Fibroblast of peridontal ligament (primary cell): Measurements from ENCODE around the gene MYO5B.
A peak's percentile ranks its signal among the peaks of the same experiment; 100 is the strongest.

Experiments
- DNase-seq: peaks from one replicate; pipeline ENCODE4 v3.0.0-alpha.2; 2010; ENCODE audit errors: extremely low read depth

MYO5B gene

GRCh38 chr18:49856496-49856895 is 338.5 kb downstream of the MYO5B start:
- DNase-seq: no peak

GRCh38 chr18:49855711-49856415 is 339.1 kb downstream of the MYO5B start:
- DNase-seq: no peak

- no peak for DNase-seq
Measured at GRCh38 chr18:49854681-49855080, 340.3 kb downstream of the MYO5B start.

- no peak for DNase-seq
Measured at GRCh38 chr18:49853436-49853835, 341.5 kb downstream of the MYO5B start.

GRCh38 chr18:49853011-49853410 is 341.9 kb downstream of the MYO5B start:
- no peak for DNase-seq

GRCh38 chr18:49851624-49852023 is 343.3 kb downstream of the MYO5B start:
- DNase-seq: no peak

GRCh38 chr18:49850636-49851035 is 344.3 kb downstream of the MYO5B start:
- DNase-seq: no peak

DNA sequence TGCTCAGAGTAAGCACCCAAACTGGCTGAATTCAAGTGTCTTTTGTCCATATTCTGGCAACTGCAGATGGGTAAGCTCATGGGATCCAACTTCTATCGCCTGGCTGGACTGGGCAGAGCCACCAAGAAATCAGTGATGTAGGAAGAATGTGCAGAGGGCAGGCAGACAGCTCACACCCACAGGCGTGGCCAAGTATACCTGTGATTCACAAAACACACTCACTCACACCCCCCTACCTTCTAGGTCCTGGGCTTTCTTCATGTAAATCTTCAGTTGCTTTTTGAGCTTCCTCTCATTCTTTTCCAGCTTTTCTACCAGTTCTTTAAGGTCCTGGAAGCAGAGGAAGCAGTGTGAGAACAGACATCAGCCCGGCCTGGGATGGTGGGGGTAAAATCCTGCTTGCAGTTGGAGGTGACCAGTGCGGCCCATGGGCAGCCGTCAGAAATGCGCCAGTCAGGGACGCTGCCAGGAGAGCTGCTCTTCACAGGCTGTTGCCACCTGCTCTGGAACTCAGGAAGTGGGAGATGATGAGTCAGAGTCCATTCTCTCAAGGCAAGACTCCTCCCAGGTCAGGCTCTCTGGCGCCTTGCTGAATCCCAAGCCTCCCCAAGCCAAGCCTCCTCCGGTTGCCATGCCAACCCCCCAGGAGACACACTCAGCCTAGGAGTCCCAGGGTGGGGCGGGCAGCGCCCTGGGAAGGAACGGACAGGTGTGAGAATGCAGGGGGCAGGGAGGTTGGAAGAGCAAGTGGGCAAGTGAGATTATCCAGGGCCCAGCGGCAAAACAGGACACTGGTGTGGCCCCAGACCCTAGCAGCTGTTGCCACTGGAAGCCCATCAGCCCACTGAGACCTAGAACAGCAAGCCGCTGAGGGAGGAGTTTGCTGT is 345.4 kb downstream of the MYO5B start:
- peak; percentile 17 for DNase-seq

- DNase-seq: no peak
Measured at GRCh38 chr18:49848115-49848514, 346.8 kb downstream of the MYO5B start.

DNA sequence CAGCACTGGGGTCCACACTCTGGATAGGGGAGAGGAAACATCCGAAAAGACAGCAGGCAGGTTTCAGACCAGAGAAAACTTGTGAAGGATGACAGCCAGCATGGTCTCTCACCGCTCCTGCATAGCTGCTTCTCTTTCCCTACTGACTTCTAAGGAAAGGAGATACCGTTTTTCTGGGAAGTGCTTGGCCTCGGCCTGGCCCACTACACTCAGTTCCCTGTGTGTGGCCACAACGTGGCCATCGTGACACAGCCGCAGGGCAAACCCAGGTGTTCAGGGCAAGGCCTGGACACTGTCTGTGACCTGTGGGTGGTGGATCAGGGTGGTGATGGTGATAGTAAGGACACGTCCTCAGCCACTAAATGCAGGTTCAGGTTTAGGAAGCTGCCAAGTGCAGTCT is 347.4 kb downstream of the MYO5B start:
- DNase-seq: no peak

DNA sequence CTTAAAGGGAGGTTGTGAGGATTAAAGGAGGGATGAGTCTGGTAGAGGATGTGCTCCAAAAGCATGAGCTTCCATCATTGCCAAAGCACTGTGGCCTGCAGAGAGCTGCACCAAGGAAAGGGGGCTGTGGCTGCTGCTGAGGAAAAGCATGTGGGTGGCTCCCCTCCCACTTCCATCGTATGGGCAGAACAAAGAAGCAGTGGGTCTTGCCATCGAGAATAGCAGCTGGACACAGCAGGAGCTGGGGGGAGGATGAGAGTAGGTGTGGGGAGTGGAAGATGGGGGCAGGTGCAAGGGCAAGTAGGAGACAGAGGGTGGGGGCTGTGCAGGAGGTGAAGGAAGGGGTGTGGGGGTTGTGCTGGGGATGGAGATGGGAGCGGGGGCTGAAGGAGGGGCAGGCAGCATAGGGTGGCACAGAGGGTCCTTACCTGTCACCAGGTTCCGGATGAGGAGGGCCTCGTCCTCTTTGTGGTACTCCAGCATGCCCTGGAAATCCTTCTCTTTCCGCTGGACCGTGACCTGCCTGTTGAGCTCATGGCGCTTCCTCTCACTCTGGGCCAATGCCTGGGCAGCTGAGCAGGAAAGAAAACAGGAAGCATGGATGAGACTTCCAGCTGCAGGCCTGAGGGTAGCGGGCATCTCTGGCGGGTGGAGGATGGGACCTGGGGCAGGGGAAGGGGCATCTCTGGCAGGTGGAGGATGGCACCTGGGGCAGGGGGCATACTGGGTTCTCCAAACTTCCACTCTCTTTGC is 348.1 kb downstream of the MYO5B start:
- DNase-seq: no peak

DNA sequence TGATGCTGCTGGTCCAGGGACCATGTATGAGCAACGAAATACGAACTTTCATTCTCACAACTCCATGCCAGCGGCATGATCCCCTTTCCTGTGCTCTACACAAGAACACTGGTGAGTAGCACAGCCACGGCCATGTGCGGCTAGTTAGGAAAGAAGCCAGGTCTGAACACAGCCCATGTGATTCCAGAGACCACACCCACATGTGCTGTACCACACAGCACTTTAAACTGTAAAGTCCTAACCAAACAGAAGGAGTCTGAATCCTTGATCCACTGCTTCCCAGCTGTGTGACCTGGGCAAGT is 348.6 kb downstream of the MYO5B start:
- DNase-seq: peak; percentile 60

- no peak for DNase-seq
Measured at GRCh38 chr18:49845629-49846360, 349.2 kb downstream of the MYO5B start.

- no peak for DNase-seq
Measured at GRCh38 chr18:49844903-49845302, 350.0 kb downstream of the MYO5B start.

DNA sequence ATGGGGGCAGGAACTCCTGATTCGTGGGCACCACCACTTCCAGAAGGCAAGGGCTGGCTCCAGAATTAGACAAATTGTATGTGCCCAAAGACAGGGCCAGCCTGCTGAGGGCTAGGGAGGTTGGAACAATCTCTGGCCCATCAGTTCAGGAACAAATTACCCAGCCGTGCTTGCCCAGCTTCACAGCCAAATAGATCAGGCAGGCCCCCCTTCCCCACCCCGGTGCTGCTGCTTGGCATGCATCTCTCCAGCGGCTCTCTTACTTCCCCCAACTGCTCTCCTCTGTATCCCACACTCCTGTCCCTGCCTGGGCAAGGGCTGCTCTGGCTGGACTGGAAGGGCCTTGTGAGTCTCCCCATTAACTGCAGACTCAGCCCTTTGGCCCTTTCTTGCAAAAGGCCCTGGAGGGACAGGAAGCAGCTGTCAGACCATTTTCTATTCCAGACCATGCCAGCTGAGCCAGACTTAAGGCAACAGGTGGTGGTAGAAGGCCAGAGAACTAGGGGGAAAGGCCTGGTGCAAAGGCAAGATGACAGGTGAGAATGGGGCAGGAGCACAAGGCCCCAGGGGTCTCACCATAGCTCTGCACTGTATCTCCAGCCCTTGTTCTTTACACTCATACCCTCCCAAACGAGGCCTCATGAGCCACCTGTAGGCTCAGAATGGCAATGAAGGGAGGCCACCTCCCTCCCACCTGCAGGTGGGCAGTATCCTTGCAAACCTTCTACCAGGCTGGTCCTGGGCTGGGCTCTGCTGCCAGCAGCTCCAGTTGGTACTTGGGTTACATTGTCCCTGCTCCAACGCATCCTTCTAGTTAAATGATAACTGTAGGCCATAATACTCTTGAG is 350.9 kb downstream of the MYO5B start:
- DNase-seq: no peak

- DNase-seq: no peak
Measured at GRCh38 chr18:49843131-49843530, 351.8 kb downstream of the MYO5B start.

- DNase-seq: no peak
Measured at GRCh38 chr18:49842656-49843055, 352.3 kb downstream of the MYO5B start.

GRCh38 chr18:49841236-49842217 is 353.4 kb downstream of the MYO5B start:
- no peak for DNase-seq

DNA sequence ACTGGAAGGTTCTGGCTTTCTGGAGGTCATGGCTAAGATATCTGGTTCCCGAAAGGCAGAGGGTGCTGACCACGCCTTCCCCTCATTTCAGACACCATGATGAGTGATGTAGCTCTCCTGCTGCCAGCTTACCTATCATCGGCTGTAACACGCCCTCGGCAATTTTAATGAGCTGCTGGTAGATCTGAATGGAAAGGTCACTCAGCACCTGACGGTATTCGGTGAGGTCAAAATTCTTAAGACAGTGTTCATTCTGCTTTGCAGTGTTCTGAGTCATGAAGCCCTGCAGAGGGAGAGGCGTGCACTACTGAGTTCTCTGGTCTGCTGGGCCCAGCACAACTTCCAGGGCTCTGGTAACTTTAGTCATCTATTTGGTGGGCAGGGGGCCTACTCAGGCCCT is 355.9 kb downstream of the MYO5B start:
- no peak for DNase-seq

DNA sequence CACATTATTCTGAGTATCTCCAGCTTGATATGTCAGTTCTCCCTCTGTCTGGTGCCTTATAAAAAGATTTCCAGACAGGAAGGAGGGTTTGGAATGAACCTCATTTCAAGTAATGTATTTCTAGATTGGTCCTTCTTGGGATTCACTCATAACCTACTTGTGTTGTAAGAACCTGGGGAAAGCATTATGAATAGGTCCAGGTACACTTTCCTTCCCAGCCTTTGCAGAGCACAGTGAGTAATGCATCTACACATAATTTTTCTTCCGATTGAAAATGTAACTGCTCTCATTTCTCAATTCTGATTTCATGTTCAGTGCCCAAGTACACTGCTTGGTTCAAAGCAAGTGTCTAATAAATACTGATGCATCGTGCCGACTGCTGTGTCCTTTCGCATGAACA is 356.6 kb downstream of the MYO5B start:
- no peak for DNase-seq
